ENCODE data around the gene SFI1. TPM values are rescaled to one million over a fixed set of nuclear protein-coding genes. Genes with fewer than 3 reads are reported as not detected.
"Not testable (repeated sequence)": the region's sequence is repeated elsewhere in the genome, so short reads cannot be mapped to it uniquely, and the experiment has no call there.

Gene SFI1
- total RNA-seq, 2 experiments from 2014 or later, result 227 to 240 TPM

DNA sequence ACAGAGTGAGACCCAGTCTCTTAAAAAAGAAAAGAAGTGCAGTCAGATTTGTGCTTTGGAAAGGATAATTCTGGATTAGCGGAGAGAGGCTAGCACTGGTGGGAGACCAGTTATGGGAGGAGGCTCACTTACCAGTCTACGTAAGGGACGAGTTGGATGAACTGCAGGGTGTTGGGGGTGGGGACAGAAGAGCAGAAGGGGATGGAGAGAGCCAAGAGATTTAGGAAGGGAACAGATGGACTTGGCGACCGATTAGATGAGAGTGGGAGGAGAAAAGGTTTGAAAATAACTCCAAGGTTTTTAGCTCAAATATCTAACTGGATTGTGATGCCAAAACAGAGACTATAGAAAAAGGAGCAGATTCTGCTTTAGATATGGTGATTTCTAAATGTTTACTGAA is 81.4 kb downstream of the SFI1 start:
- Mint-ChIP-seq H3K36me3 (peaks cover 35% of the 10 kb centered on the region), H3K9me3 (no peaks in the 10 kb centered on the region), H3K4me3 (no peak overlapping the region), H3K4me1 (ENCODE audit: low read depth) (peaks cover 15% of the 10 kb centered on the region), H3K27me3 (no peaks in the 10 kb centered on the region), H3K27ac (peak overlapping the region; percentile 18)
- CTCF ChIA-PET, result interaction anchor here (1.0 kb wide), 1 partner anchor 11 kb away, joined by 3 read pairs; no protein-coding TSS in a partner anchor
- POLR2A ChIA-PET, result no interaction called here
- intact Hi-C loops (cut with micrococcal nuclease), result no loop called here
- no peak for DNase-seq

DNA sequence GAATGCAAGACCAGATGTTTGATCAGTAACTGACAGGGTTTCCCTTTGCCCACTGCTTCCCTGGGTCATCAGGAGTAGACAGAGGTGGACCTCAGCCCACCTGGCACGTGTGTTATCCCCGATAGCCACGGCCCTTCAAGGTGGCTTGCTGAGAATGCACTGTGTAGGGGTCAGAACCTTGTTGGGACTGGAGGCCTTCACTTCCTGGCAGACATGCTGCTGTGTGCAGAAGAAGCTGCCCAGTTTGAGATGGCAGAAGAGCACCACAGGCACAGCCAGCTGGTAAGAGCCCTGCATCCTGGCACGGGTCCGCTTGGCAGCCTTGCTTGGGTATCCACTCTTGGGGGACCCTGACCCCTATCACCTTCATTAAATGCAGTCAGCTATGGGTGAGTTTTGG is 81.8 kb downstream of the SFI1 start:
- ChIA-PET POLR2A (interaction anchor here (1.0 kb wide), 1 partner anchor 42 kb away, joined by 3 read pairs; no protein-coding TSS in a partner anchor), CTCF (interaction anchor here (1.0 kb wide), 1 partner anchor 12 kb away, joined by 3 read pairs; no protein-coding TSS in a partner anchor)
- Mint-ChIP-seq H3K27me3 (no peaks in the 10 kb centered on the region), H3K27ac (peak overlapping the region; percentile 18), H3K36me3 (peaks cover 35% of the 10 kb centered on the region), H3K4me1 (ENCODE audit: low read depth) (peaks cover 16% of the 10 kb centered on the region), H3K9me3 (no peaks in the 10 kb centered on the region), H3K4me3 (no peak overlapping the region)
- intact Hi-C loops (cut with micrococcal nuclease), result no loop called here
- no peak for DNase-seq

DNA sequence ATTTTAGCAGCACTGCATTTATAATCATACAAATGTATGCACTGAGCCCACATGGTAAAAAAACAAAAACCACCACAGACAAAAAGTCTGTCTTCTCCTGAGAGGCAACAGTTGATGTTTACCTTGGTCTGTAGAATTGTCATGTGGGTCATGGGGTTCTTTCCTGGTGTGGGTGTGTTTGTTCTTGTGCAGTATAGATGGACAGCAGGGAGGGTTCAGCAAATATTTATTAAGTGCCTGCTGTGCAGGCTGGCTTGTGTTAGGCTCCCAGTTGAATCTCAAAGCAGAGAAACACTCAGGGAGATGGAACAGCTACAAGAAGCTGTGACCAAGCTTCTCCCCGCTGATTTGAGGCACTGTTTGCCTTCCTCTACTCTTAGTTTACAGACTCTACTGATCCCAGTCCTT is 83.5 kb downstream of the SFI1 start:
- Mint-ChIP-seq H3K4me1 (ENCODE audit: low read depth) (peaks cover 30% of the 10 kb centered on the region), H3K36me3 (peaks cover 47% of the 10 kb centered on the region), H3K27ac (peak overlapping the region; percentile 2), H3K4me3 (no peak overlapping the region), H3K27me3 (no peaks in the 10 kb centered on the region), H3K9me3 (no peaks in the 10 kb centered on the region)
- POLR2A ChIA-PET, result no interaction called here
- no peak for DNase-seq
- intact Hi-C loops (cut with micrococcal nuclease), result no loop called here
- CTCF ChIA-PET, result no interaction called here

- Mint-ChIP-seq H3K27me3 (no peaks in the 10 kb centered on the region), H3K4me3 (no peak overlapping the region), H3K36me3 (peaks cover 67% of the 10 kb centered on the region), H3K27ac (peak overlapping the region; percentile 54), H3K4me1 (ENCODE audit: low read depth) (peaks cover 53% of the 10 kb centered on the region), H3K9me3 (no peaks in the 10 kb centered on the region)
- intact Hi-C loops (cut with micrococcal nuclease), result loop anchor here (2.0 kb wide), 2 partner anchors 87 to 95 kb away; partner anchors contain the start of genes EIF4ENIF1 and SFI1
- CTCF ChIA-PET, result interaction anchor here (0.7 to 2.1 kb wide), 5 partner anchors 10 to 133 kb away, joined by 3 to 7 read pairs (median 4); no protein-coding TSS in a partner anchor
- POLR2A ChIA-PET, result interaction anchor here (1.6 kb wide), 1 partner anchor 47 kb away, joined by 3 read pairs; no protein-coding TSS in a partner anchor
- DNase-seq, result no peak
These were observed 87.6 kb downstream of the SFI1 start for GRCh38 chr22:31583861-31584485.

- ChIA-PET POLR2A (interaction anchor here (0.7 to 1.6 kb wide), 2 partner anchors 48 to 133 kb away, joined by 3 read pairs; no protein-coding TSS in a partner anchor), CTCF (interaction anchor here (1.0 to 2.1 kb wide), 6 partner anchors 9 to 50 kb away, joined by 3 to 7 read pairs (median 4); no protein-coding TSS in a partner anchor)
- no peaks in the 10 kb centered on the region for H3K27me3 Mint-ChIP-seq
- intact Hi-C loops (cut with micrococcal nuclease), result loop anchor here (2.0 kb wide), 1 partner anchor 88 kb away; the partner anchor contains the start of gene SFI1
- H3K4me1 Mint-ChIP-seq (ENCODE audit: low read depth), result peaks cover 55% of the 10 kb centered on the region
- no peak overlapping the region for H3K4me3 Mint-ChIP-seq
- H3K27ac Mint-ChIP-seq, result peak overlapping the region; percentile 6
- no peak for DNase-seq
- peaks cover 71% of the 10 kb centered on the region for H3K36me3 Mint-ChIP-seq
- H3K9me3 Mint-ChIP-seq, result no peaks in the 10 kb centered on the region
These were observed 88.4 kb downstream of the SFI1 start for GRCh38 chr22:31584804-31585160.

GRCh38 chr22:31585161-31585859 is 89.0 kb downstream of the SFI1 start:
- peaks cover 55% of the 10 kb centered on the region for H3K4me1 Mint-ChIP-seq (ENCODE audit: low read depth)
- no peak overlapping the region for H3K4me3 Mint-ChIP-seq
- POLR2A ChIA-PET, result interaction anchor here (0.7 to 1.6 kb wide), 2 partner anchors 48 to 134 kb away, joined by 3 read pairs; no protein-coding TSS in a partner anchor

GRCh38 chr22:31586137-31586920 is 90.0 kb downstream of the SFI1 start:
- ChIA-PET CTCF (interaction anchor here (2.1 kb wide), 1 partner anchor 44 kb away, joined by 7 read pairs; no protein-coding TSS in a partner anchor), POLR2A (no interaction called here)
- H3K4me3 Mint-ChIP-seq, result no peak overlapping the region
- peak overlapping the region; percentile 6 for H3K27ac Mint-ChIP-seq
- H3K9me3 Mint-ChIP-seq, result no peaks in the 10 kb centered on the region
- no peaks in the 10 kb centered on the region for H3K27me3 Mint-ChIP-seq
- DNase-seq, result no peak
- peaks cover 66% of the 10 kb centered on the region for H3K36me3 Mint-ChIP-seq
- H3K4me1 Mint-ChIP-seq (ENCODE audit: low read depth), result peaks cover 55% of the 10 kb centered on the region
- intact Hi-C loops (cut with micrococcal nuclease), result no loop called here

More at GRCh38 chr22:31585161-31585859, 89.0 kb downstream of the SFI1 start:
- CTCF ChIA-PET, result interaction anchor here (1.0 to 2.1 kb wide), 5 partner anchors 19 to 49 kb away, joined by 3 to 7 read pairs (median 3); no protein-coding TSS in a partner anchor
- H3K27ac Mint-ChIP-seq, result peak overlapping the region; percentile 6
- intact Hi-C loops (cut with micrococcal nuclease), result loop anchor here (2.0 kb wide), 1 partner anchor 89 kb away; the partner anchor contains the start of gene SFI1
- DNase-seq, result peak; percentile 49
- peaks cover 67% of the 10 kb centered on the region for H3K36me3 Mint-ChIP-seq
- no peaks in the 10 kb centered on the region for H3K27me3 Mint-ChIP-seq
- H3K9me3 Mint-ChIP-seq, result no peaks in the 10 kb centered on the region

- Mint-ChIP-seq H3K27ac (peak overlapping the region; percentile 18), H3K4me1 (ENCODE audit: low read depth) (peaks cover 33% of the 10 kb centered on the region), H3K36me3 (peaks cover 52% of the 10 kb centered on the region), H3K4me3 (no peak overlapping the region), H3K9me3 (no peaks in the 10 kb centered on the region), H3K27me3 (no peaks in the 10 kb centered on the region)
- ChIA-PET POLR2A (interaction anchor here (0.9 kb wide), 1 partner anchor 155 kb away, joined by 3 read pairs; no protein-coding TSS in a partner anchor), CTCF (no interaction called here)
- no peak for DNase-seq
- intact Hi-C loops (cut with micrococcal nuclease), result no loop called here
These were observed 92.8 kb downstream of the SFI1 start for GRCh38 chr22:31588970-31589675.

- CTCF ChIA-PET; DNase-seq; H3K9me3 Mint-ChIP-seq; H3K4me3 Mint-ChIP-seq; H3K27ac Mint-ChIP-seq; intact Hi-C loops (cut with micrococcal nuclease); H3K27me3 Mint-ChIP-seq; POLR2A ChIA-PET: not testable (repeated sequence)
- Mint-ChIP-seq H3K4me1 (ENCODE audit: low read depth) (peaks cover 22% of the 10 kb centered on the region), H3K36me3 (peaks cover 44% of the 10 kb centered on the region)
These were observed 93.8 kb downstream of the SFI1 start for GRCh38 chr22:31590161-31590560.

DNA sequence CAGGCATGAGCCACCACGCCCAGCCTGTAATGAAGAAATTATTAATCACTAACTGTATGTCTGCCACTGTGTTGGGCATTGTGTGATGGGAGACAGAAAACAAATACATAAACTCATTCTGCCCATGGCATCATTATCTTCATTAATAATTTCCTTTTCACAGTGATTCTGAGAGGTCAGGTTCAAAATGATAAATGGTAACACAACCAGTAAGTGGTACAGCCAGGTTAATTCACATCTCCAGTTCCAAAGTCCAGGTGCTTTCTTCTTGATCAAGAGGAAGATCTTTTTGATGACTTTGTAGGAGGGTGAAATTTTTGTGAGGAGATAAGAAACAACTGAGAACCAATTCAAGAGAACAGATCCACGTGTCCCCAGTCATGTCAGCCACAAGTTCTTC is 98.9 kb downstream of the SFI1 start:
- ChIA-PET POLR2A (no interaction called here), CTCF (no interaction called here)
- Mint-ChIP-seq H3K27ac (peak overlapping the region; percentile 26), H3K4me3 (no peak overlapping the region), H3K4me1 (ENCODE audit: low read depth) (no peaks in the 10 kb centered on the region), H3K27me3 (no peaks in the 10 kb centered on the region), H3K36me3 (peaks cover 16% of the 10 kb centered on the region), H3K9me3 (no peaks in the 10 kb centered on the region)
- DNase-seq, result no peak
- intact Hi-C loops (cut with micrococcal nuclease), result no loop called here

- DNase-seq, result no peak
- Mint-ChIP-seq H3K27ac (no peak overlapping the region), H3K4me1 (ENCODE audit: low read depth) (peaks cover 3% of the 10 kb centered on the region), H3K27me3 (no peaks in the 10 kb centered on the region), H3K36me3 (peaks cover 34% of the 10 kb centered on the region), H3K4me3 (no peak overlapping the region), H3K9me3 (no peaks in the 10 kb centered on the region)
- intact Hi-C loops (cut with micrococcal nuclease), result no loop called here
- POLR2A ChIA-PET, result no interaction called here
- CTCF ChIA-PET, result interaction anchor here (0.9 kb wide), 1 partner anchor 289 kb away, joined by 3 read pairs; no protein-coding TSS in a partner anchor
These were observed 106.1 kb downstream of the SFI1 start for GRCh38 chr22:31602259-31602952.

Measured in activated CD4-positive, alpha-beta memory T cell treated with anti-CD3 and anti-CD28 coated beads for 36 hours (primary cell).